Measurements from ENCODE around the gene EXOC6.

The EXOC6 gene

DNA sequence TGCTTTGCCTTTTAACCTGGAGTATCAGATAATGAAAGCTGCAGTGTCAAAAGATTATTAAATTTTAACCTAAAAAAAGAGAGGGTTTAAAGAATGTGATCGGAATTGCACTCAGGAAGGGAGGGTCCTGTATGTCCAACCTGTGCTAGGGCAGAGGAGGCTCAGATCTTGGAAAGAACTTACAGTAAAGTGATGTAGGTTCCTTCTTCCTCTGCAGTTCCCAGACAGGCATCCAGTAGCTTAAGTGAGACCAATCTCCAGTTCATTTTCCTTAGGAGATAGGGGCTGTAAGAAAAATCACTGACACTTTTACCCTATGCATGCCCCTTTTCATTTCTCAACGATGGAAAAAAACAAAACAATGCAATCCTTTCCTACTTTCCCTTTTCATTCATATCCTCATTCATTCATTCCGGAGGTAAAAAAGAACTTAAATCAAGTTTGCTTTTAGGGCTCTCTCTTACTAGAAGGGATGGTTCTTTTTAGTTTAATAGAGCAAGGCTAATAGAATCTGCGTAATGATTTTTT lies 28.3 kb downstream of the EXOC6 start:
- in situ Hi-C loops (cut with HindIII; ENCODE audit: low sequenced_read_pairs): no loop called here

DNA sequence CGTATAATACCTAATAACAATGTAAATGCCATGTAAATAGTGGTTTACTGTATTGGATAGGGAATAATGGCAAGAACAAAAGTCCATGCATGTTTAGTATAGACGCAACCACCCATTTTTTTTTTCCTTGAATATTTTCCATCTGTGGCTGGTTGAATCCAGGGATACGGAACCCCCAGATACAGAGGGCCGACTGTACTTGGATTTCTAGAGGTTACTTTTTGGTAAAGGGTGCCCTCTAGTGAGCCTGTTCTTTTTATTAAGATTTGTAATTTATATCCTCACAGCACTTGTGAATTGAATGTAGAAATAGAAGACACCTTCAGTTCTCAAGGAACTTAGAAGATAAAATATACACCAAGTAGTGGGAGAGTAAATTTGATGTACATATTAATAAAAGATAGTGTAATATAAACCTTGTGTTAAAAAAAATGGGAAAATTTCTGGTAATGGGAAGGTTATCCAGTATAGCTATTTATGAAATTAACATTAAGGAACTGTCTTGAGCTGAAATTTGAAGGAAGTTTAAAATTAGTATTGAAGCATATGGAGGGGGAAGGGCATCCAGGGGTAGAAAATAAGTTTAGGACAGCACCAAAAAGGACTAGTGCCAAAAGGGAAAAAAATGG lies 32.0 kb downstream of the EXOC6 start:
- in situ Hi-C loops (cut with HindIII; ENCODE audit: low sequenced_read_pairs): loop anchor here (5.0 kb wide), 1 partner anchor 33 kb away; the partner anchor contains the start of gene EXOC6

DNA sequence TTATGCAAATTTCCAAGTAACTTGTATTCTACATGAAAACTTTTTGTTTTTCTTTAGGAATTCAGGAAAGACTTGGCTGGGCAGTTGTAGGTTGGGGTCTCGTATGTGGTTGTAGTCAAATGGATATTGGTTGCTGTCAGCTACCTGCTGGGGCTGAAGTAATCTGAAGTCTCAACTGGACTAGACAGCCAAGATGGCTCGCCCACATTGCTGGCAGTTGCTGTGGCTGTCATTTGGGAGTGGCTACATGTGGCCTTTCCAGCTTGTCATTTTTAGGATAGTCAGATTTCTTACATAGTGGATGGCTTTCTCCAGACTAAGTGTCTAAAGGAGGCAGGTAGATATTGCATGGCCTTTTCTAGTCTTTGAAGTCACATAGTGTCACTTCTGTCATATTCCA lies 32.6 kb downstream of the EXOC6 start:
- in situ Hi-C loops (cut with HindIII; ENCODE audit: low sequenced_read_pairs): loop anchor here (5.0 kb wide), 1 partner anchor 34 kb away; the partner anchor contains the start of gene EXOC6

DNA sequence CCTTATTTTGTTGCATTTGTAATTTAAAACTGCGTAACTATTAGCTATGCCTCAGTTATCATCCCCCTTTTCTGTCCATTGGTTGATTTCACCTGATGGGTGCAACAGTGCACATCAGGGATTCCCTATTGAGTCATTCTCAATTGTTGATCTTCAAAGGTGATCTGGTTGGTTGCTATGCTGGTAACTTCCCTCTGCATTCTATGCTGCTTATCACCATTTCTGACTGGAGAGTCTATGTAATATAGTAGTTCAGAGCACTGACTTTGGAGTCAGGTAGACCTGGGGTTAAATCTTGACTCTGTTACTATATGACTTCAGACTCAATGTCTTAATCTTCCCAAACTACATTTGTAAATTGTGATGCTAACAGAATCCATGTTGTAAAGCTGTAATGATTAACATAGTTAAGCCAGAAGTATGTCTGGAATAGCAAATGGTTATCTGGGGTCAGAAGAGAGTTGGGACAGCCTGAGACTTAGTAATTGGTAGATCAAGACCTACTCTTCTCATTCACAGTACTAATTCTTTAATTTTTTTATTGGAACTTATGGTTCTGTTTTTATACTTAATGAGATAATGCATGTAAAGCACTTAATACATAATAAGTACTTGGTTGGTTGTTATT lies 38.1 kb downstream of the EXOC6 start:
- in situ Hi-C loops (cut with HindIII; ENCODE audit: low sequenced_read_pairs): no loop called here

DNA sequence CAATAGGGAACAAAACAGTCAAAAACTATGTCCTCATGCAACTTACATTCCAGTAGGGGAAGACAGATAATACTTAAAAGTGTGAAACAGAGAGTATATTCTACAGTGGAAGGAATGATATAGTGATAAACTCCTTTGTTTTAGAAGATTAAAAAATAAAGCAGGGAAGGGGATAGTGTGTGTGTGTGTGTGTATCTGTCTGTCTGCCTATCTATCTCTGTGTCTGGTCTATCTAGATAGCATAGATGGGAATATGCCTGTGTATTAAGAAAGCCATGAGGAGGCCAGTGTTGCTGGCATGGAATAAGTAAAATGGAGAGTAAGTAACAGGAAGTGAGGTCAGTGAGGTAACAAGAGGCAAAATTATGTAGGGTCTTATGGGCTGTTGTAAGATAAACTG lies 42.2 kb downstream of the EXOC6 start:
- in situ Hi-C loops (cut with HindIII; ENCODE audit: low sequenced_read_pairs): no loop called here

DNA sequence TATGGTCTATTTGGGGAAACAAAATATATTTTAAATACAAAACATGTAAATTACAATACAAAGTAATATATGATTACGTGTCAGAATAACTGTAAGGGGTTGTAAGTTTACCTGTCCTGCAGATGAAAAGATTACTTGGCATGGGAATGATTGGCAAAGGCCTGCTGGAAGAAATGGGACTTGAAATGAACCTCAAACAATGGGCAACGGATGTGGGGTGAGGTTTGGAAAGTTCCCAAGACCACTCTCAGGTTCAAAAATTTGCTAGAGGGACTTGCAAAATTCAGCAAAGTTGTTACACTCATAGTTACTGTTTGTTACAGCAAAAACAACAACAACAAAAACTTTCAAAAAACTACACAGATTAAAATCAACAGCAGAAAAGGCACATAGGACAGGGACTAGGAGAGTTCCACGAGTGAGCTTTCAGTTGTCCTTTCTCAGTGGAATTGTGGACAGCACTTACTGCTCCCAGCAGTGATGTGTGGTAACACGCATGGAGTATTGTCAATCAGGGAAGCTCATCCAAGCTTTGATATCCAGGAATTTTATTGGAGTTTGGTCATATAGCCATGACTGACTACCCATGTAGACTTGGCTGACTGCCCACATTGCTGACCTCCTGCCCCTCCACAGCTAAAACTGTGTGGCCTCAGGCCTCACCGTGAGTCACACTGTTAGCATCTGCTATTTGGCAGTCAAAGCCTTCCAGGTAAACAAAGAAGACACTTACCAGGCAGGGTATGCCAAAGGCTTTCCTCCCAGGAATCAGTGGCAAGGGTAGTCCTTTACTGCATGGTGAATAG lies 43.8 kb downstream of the EXOC6 start:
- in situ Hi-C loops (cut with HindIII; ENCODE audit: low sequenced_read_pairs): no loop called here

DNA sequence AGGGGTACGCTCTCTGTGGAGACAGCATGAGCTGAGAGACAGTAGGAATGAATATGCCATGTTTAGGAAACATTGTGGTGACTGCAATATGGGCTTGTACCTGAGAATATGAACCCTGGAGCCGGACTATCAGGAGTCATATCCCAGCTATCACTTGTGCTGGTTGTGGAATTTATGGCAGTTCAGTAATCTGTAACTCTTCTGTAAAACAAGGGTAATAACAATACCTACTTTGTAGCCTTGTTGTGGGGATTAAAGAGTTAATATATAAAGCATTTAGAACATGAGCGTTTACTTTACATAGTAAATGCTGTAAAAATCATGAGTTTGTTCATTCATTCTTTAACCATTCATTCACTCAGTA lies 44.4 kb downstream of the EXOC6 start:
- in situ Hi-C loops (cut with HindIII; ENCODE audit: low sequenced_read_pairs): no loop called here

DNA sequence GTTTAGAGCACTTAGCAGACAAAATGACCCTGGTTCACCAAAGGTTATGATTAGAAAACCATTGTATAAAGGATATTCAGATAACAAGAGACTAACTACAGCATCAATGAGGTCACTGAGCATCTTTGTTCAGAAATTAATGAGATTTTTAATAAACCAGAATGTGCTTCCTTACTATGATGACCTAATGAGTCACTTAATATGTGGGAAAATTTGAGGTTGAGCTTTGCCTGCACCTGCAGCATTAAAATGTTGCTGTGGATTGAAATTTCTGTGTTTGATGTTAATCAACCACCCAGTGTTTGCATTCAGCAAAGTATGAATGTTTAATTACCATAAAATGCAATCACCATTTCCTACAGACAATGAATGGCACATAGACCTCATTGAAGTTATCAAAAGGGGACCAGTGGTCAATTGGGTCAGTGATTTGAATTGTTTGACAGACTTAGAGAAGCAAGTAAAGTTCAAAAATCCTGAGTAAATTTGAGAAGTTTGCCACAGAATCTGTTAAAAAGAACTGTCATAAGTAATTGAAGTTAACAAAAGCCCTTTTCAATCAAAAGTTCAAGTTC lies 45.8 kb downstream of the EXOC6 start:
- in situ Hi-C loops (cut with HindIII; ENCODE audit: low sequenced_read_pairs): no loop called here

DNA sequence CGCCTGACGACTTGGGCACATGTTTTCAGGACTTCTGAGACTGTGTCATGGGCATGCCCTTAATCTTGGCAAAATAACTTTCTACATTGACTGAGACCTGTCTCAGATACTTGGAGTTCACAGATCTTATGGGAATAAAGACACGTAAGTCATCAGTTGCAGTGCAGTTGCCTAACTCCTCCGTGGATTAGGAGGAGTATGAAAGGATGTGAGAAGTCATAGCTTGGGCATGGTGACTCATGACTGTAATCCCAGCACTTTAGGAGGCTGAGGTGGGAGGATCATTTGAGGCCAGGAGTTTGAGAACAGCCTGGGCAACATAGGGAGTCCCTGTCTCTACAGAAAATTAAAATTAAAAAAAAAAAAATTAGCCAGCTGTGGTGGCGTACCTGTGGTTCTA lies 49.6 kb downstream of the EXOC6 start:
- in situ Hi-C loops (cut with HindIII; ENCODE audit: low sequenced_read_pairs): no loop called here

DNA sequence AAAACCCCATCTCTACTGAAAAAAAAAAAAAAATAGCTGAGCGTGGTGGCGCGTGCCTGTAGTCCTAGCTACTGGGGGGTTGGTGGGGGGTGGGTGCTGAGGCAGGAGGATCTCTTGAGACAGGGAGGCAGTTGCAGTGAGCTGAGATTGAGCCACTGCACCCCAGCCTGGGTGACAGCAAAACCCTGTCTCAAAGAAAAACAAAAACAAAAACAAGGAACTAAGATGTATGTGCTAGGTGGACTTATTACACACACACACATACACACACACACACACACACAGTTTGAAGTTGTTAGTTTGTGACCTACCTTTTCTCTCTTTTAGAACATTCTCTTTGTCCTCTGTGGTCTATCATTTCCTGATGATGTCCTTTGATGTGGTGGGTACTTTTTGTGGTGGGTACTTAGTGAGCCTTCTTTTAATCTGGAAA lies 53.5 kb downstream of the EXOC6 start:
- in situ Hi-C loops (cut with HindIII; ENCODE audit: low sequenced_read_pairs): no loop called here

DNA sequence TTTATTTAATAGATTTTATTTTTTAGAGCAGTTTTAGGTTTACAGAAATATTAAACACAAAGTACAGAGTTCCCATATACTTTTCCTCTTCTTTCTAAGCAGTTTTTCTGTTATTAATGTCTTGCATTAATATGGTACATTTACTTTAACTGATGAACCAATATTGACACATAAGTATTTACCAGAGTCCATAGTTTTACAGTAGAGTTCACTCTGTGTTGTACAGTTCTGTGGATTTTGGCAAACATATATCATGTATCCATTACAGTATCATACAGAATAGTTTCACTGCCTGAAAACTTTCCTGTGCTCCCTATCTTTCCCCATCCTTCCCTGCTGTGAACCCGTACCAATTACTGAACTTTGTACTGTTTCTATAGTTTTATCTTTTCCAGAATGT lies 55.3 kb downstream of the EXOC6 start:
- in situ Hi-C loops (cut with HindIII; ENCODE audit: low sequenced_read_pairs): no loop called here

DNA sequence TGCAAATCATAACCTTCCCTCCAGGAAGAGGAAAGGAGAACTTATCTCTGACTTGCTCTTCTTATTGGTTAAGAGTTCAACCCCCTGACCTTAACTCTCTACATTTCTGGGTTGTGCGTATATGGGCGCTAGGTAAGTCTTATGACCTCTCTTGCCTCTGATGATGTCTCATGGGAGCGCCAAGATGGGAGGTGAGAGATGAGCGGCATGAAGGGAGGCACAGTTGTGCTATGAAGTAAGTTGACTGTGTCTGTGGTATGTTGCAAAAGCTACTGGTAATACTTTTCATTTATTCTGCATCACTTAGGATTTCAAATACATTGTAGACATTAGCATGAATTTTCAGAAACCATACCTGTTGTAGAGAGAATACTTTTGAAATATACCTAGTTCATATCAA lies 59.0 kb downstream of the EXOC6 start:
- in situ Hi-C loops (cut with HindIII; ENCODE audit: low sequenced_read_pairs): no loop called here

DNA sequence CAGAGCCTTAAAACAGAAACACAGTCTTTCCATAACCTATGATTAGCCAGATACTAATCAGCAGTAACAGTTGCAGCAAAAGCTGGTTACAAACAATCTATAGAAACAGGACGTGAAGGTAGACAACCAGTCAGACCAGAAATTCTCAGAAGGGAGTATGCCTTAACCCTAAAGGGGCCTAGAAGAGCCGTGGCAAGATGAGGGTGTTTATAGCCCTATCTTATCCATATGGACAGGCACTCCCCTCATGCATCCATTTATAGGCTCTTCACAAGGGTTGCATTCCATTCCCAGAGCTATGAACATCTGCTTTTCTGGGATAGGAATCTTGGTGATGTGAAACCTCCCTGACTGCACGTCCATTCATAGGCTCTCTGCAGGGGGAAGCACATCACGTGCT lies 64.3 kb downstream of the EXOC6 start:
- in situ Hi-C loops (cut with HindIII; ENCODE audit: low sequenced_read_pairs): loop anchor here (5.0 kb wide), 1 partner anchor 65 kb away; no protein-coding TSS in a partner anchor

DNA sequence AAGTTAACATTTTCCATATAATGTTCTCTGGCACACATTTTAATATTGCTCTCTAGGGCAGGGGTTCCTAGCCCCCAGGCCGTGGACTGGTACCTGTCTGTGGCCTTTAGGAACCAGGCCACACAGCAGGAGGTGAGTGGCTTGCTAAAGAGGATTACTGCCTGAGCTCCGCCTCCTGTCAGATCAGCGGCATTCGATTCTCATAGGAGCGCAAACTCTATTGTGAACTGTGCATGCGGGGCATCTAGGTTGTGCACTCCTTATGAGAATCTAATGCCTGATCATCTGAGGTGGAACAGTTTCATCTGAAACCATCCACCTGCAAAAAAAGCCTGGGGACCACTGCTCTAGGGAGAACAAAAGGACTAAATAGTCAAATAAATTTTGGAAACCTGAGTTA lies 65.7 kb downstream of the EXOC6 start:
- in situ Hi-C loops (cut with HindIII; ENCODE audit: low sequenced_read_pairs): loop anchor here (5.0 kb wide), 1 partner anchor 63 kb away; no protein-coding TSS in a partner anchor

DNA sequence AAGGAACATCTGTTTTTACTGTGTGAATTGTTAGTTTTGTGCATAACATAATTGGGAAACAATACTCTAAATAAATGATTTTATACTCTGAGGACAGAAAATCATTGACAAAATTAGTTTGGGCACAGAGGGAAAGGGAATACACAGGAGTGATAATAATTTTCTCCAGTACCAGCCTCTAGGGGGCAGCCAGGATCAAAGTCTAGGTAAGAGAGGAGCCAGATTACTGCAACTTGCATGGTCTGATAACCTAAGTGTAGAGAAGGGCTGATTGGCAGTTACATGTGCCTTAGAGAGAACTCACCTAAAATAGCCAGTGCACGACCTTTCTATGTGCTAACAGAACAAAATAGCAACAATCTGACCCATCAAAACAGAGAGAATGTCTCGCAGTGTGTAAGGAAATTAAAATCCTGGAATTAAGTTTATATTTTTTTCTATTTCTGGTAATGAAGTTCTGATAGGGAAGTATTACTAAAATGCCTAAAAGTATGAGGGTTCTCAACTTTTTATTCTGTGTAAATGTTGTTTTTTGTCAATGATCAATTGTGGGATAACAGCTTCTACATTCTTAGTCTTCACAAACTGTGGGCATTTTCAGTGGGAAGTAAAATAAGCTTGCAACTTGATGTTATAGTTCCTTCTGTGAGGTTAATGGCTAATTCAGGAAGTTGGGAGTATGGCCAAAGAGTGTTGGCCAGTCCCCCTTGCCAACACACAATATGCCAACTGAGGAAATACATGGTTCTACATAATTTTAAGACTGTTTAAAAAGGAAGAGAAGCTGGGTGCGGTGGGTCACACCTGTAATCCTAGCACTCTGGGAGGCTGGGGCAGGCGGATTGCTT lies 66.4 kb downstream of the EXOC6 start:
- in situ Hi-C loops (cut with HindIII; ENCODE audit: low sequenced_read_pairs): loop anchor here (5.0 kb wide), 1 partner anchor 63 kb away; no protein-coding TSS in a partner anchor

DNA sequence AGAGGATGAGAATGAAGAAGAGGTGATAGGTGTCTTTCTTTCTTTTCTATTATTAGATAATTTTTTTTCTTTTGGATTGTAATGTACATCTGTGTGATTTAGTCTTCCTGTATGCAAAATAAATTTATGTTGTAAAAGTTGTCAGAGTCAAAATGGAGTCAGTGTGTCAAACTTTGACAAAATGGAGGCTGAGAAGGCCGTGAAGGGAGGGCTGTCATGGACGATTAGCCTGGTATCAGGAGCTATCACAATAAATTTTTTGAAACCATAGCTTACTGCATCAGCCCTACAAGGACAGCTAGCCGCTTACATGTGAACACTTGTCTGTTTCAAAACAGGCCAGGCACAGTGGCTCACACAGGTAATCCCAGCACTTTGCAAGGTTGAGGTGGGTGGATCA lies 67.6 kb downstream of the EXOC6 start:
- in situ Hi-C loops (cut with HindIII; ENCODE audit: low sequenced_read_pairs): no loop called here

DNA sequence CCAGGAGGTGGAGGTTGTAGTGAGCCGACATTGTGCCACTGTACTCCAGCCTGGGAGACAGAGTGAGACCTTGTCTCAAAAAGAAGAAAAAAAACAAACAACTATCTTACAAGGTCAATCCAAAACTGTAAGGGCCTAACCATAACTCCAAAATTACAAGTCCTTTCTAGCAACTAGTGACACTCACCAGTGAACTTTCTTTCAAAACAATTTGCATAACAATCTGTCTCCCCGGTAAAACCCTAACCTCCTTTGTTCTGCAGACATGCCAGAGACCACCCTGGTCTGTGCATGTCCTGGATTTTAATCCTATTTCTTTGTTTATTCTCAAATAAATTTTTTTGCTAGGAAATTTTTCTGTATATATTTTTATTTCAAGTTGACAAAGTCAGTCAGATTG lies 68.1 kb downstream of the EXOC6 start:
- in situ Hi-C loops (cut with HindIII; ENCODE audit: low sequenced_read_pairs): no loop called here

DNA sequence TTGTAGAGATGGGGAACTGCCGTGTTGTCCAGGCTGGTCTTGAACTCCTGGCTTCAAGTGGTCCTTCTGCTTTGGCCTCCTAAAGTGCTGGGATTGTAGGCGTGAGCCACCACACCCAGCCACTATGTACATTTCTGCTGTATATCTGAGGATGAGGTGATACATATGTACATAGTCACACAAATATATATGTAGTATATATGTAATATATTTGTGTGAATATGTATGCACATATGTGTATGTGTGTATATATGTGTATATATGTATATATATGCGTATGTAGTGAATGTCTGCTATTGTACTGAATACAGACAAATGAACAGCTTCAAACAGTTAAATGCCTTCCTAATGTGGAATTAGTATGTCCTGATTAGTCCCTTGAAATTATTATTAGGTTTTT lies 70.3 kb downstream of the EXOC6 start:
- in situ Hi-C loops (cut with HindIII; ENCODE audit: low sequenced_read_pairs): no loop called here

DNA sequence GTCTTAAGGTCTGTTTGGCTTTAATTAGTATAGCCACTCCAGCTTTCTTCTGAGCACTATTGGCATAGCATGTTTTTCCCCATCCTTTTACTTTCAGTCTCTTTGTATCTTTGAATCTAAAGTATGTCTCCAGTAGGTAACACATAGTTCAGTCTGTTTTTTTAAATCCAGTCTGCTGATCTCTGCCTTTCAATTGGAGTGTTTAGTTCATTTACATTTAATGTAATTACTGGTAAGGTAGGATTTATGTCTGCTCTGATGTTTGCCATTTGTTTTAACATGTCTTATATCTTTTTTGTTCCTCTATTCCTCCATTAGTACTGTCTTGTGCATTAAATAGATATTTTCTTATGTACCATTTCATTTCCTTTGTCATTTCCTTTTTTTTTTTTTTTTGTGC lies 72.5 kb downstream of the EXOC6 start:
- in situ Hi-C loops (cut with HindIII; ENCODE audit: low sequenced_read_pairs): no loop called here

DNA sequence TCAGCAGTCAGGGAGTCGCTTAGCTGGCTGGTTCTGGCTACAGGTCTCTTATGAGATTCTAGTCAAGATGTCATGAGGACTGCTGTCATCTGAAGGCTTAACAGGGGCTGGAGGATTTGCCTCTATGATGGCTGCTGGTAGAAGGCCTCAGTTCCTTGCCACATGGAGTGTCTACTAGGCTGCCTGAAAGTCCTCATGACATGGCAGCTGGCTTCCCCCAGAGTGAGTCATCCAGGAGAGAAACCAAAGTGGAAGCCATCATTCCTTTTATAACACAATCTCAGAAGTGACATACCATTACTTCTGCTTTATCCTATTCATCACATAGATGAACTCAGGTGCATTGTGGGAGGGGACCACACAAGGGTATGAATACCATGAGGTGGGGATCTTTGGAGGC lies 75.1 kb downstream of the EXOC6 start:
- in situ Hi-C loops (cut with HindIII; ENCODE audit: low sequenced_read_pairs): no loop called here
